GM21390 (cell line): Measurements from ENCODE around the gene KIRREL3.

ENCODE experiments used
- ATAC-seq: cut with Tn5 transposase; IDR thresholded peaks from one replicate; pipeline ENCODE4 v1.9.1; 2021; ENCODE audit not compliant: unreplicated experiment

Gene KIRREL3

DNA sequence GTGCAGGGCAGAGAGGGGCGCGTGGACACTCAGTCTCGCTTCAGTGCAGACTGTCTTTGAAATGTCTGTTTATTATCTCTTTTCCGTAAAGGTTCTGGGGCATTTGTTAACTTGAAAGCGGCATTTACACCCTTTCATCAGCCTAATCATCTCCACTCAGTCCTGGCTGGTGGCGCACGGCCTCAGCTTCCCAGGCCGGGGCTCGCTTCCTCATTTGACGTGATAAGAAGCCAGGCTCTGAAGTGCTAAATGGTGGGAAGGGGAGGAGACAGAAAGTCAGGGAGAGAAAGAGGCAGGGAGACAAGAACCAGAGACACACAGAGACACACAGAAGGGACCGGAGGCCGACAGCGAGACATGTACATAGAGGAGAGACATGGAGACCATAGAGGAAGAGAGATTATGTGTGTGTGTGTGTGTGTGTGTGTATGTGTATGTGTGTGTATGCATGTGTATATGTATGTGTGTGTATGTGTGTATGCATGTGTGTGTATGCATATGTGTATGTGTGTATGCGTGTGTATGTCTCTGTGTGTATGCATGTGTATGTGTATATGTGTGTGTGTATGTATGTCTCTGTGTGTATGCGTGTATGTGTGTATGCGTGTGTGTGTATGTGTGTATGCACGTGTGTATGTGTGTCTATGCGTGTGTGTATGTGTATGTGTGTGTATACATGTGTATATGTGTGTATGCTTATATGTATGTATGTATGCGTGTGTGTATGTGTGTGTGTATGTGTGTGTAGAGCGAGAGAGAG lies 543.6 kb downstream of the KIRREL3 start:
- no peak for ATAC-seq

DNA sequence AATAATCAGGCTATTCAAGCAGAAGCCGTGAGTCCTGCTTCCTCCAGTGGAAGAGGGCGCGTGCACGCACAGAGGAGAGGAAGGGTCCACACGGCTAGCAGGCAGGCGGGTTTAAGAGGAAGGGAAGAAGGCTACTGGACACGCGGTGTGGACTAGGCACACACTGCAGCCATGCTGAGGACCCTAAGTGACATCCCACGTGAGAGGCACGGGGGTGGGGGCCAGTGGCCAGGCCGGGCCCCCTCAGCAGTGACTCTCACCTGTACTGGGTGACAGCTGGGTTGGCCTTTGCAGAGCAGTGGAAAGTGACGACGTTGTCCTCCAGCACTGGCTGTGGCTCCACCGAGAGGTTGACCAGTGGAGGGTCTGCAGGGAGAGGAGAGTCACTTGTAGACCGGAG lies 544.5 kb downstream of the KIRREL3 start:
- ATAC-seq, result no peak

DNA sequence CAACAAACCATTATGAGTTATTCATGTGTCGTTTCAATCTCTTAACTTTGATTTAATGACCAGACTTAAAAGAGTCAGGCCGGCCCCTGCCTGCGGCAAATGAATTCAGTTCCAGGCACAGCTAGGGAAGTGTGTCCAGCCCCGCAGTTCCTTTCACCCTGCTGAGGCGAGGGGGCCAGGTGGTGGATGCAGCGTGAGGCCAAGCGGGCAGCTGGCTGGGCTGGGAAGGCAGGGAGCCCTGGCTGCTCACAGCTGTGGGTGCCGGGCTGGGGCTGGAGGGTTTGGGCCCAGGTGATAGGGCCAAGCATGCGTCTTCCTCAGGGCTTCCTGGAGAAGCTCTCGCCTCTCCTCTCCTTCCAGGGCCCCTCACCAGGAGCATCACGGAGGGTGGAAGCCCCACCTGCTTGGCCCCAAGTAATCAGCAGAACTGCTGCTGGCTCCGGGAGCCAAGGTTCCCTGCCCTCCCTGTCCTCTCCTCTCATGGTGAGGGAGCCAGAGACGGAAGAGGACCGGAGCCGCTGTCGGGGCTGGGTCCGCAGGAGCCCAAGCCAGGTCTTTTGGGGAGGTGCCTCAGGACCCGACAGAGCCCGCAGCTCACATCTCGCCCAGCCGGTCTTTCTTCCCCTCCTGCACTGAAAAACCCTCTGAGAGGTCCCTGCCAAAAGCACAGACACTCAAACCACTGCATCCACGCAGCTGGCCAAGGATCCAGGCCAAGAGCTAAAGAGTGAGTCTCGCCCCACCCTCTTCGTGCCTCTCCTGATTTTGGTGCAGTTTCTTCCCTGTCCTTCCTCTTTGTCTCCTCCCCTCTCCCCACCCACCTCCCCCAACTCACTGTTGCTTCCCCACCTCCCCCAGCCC lies 548.1 kb downstream of the KIRREL3 start:
- no peak for ATAC-seq

DNA sequence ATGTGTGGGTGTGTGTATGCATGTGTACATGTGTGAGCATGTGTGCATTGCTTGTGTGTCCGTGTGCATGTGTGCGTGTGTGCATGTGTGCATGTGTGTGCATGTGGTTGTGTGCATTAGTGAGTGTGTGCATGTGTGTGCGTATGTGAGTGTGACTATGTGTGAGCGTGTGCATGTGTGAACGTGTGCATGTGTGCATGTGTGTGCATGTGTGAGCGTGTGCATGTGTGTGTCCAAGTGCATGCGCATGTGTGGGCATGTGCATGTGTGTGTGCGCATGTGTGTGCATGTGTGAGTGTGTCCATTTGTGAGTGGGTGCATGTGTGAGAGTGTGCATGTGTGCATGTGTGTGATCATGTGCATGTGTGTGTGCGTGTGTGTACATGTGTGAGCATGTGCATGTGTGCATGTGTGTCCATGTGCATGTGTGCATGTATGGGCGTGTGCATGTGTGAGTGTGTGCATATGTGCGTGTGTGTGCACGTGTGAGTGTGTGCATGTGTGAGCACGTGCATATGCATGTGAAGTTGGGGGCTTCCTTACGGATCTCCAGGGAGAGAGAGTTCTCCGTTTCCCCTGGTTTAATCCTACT lies 549.3 kb downstream of the KIRREL3 start:
- no peak for ATAC-seq

DNA sequence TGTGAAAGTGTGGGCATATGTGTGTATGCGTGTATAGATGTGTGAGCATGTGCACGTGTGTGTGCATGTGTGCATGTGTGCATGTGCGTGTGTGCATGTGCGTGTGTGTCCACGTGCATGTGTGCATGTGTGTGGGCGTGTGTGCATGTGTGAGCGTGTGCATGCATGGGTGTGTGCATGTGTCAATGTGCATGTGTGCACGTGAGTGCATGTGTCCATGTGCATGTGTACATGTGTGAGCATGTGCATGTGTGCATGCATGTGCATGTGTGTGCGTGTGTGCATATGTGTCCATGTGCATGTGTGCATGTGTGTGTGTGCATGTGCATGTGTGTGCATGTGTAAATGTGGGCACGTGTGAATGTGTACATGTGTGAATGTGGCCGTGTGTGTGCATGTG lies 549.8 kb downstream of the KIRREL3 start:
- ATAC-seq, result no peak

DNA sequence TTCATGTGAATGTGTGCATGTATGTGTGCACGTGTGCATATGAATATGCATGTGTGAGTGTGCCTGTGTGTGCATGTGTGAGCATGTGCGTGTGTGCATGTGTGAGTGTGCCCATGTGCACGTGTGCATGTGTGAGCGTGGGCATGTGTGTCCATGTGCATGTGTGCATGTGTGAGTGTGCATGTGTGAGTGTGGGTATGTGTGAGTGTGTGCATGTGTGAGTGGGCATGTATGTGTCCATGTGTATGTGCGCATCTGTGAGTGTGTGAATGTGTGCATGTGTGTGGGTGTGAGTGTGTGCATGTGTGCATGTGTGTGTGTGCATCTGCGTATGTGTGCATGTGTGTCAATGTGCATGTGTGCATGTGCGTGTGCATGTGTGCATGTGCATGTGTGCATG lies 550.4 kb downstream of the KIRREL3 start:
- ATAC-seq, result no peak

DNA sequence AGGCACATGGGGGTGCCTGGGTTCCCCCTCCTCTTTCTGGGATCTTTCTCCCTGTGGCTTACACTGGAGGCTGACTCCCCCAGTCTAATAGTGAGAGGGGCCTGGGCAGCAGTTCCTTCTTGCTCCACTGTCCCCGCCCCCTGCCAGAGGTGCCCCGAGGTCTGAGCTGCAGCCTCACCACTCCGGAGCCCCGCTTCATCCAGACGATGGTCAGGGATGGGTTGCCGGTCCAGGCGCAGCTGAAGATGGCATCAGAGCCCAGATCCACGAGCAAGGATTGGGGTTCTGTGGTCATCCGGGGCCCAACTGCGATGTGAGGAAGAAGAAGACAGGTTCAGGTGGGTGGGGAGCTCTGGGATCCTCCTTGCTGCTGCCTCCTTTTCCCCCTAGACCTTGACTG lies 554.0 kb downstream of the KIRREL3 start:
- ATAC-seq, result no peak

DNA sequence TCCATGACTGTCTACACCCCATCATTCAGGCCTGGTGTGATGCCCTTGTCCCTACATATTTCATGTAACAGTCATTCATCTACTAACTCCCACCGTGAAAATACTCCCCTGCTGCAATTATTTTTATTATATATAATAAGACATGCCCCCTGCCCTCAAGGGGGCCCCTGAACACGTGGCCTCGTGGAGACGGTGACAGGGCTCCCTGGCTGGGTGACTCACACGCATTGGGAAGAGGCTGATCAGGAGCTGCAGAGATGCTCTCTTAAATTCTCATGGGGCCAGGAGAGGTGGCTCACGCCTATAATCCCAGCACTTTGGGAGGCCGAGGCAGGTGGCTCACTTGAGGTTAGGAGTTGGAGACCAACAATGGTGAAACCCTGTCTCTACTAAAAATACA lies 556.5 kb downstream of the KIRREL3 start:
- ATAC-seq, result no peak

DNA sequence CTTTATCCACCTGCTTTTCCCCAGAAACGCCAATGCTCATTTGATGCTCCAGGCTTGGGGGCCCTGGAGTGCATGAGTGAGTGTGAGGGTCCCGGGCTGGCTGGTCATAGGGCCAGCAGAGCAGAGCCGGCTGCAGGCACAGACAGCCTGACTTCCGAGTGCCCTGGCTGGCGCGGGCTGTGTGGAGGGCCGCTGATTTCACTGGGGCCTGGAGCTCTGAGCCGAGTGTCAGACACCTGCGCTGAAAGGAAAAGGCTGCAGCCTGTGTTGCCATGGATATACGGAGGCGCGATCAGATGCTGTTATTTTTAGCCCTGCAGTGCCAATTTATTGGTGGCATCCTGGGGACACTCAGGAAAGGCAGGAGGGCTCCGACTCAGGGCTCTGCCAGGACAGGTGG lies 557.5 kb downstream of the KIRREL3 start:
- ATAC-seq, result no peak

DNA sequence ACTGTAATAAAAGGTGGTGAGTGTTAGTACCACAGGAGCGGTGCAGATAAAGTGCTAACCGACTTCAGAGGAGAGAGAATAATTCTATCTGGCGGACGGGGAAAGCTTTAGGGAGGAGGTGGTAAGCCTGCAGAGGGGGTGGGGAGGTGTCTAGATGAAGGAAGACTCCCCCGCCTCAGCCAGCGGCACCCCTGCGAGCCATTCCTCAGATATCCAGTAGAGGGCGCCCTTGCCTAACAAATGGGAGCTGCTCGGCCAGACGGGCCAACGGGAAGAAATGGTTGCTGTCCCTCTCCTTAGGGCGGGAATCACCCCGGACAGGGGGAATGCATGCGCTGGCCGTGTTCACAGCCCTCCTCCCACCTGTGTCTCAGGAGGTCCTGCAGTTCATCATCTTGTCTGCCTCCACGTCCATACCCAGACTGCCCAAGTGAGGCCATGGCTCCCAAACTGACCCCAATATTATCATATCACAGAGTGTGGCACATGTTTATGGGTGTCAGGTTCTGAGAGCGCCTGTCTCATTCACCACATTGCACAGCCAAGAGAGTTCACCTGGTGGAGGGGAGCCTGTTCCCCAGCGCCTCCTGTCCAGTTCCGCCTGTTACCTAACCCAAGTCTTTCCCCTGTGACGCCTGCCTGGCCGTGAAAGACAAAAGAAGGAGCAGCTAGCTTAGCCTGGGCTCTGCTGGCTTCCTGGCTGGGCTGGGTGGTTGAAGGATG lies 559.6 kb downstream of the KIRREL3 start:
- ATAC-seq, result peak; percentile 78

DNA sequence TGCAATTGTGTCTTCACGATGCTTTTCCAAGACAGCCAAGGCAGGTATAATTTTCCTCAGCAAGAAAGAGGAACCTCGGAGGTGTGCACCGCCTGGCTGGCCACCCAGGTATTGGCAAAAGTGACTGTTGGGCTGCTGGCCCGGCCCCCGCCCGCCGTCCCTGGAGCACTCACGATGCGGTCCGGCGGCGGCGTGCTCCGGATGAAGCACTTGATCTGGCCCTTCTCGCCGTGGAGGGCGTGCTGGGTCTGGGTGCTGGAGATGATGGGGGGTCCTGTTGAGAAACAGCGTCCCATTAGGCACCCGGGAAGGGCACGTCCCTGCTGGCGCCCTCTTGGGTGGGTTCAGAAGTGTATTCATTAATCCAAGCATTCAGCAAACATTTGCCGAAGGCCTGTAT lies 560.3 kb downstream of the KIRREL3 start:
- ATAC-seq, result no peak

DNA sequence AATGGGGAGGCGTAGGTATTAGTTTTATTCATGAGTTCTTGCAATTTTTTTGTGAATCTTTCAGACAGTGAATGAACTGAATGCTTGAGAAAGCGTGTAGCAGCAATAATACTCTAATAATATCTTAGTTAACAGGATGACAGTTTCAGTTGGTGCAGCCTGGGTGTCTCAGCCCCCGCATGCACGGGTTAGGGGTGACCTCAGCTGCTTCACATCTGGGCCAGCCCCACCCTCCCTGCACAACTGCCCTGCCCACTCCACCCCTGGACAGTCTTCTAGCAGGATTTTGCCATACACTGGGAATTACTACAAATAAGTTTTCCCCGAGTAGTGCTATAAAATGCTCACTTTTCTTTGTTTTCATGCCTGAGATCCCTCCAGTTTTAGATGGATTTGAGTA lies 561.9 kb downstream of the KIRREL3 start:
- ATAC-seq, result no peak

DNA sequence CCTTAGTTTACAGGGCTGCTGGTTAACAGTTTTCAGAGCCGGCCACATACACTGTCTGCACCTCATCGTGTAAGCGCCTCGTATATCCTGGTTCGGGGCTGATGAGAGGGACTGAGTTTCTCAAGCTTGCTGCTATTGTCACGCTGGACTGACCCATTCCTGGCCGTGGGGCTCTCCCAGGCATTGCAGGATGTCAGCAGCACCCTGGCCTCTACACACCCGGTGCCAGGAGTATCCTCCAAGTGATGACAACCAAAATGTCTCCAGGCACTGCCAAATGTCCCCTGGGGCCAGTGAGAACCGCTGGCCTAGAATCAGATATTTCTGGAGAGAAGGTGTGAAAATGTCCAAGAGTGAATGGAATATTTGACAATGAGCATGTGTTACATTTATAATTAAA lies 562.3 kb downstream of the KIRREL3 start:
- no peak for ATAC-seq

DNA sequence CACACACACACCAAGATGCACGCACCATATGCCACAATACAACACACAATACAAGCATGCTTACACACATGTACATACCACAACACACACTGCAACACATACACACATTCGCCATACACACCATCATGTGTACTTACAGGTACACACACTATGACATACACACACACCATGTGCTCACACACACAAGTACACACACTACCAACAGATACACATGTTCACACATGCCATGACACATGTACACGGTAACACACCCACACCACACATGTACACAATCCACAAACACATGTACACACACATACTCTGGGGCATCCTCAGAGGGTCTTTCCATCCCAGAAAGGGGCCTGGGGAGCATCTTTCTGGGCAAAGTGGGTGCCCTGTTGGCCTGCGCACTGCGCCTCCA lies 562.8 kb downstream of the KIRREL3 start:
- ATAC-seq, result no peak

DNA sequence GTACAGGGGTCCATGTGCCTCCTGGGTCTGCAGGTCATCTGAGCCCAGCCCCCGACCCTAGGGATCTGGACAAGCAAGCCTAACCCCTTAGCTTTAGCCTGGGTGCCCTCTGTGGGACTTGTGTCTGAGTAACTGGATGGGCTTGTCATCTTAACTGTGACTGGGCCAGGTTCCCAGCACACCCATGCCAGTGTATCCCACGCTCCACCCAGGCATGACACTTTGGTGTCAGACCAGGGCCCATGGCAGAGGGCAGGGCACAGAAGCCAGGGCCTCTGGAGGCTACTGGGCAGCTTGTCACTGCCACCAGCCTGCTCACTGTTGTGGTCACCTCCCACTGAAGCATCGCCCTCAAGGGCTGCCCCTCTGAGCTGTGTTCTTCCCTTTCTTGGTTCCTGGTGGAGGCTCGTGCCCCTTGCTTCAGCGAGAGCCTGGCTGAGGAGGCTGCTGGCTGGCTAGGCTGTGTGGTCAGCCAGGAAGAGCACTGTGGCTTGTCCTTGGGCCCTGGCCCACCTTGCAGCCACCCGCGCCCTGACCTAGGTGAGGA lies 564.3 kb downstream of the KIRREL3 start:
- no peak for ATAC-seq

DNA sequence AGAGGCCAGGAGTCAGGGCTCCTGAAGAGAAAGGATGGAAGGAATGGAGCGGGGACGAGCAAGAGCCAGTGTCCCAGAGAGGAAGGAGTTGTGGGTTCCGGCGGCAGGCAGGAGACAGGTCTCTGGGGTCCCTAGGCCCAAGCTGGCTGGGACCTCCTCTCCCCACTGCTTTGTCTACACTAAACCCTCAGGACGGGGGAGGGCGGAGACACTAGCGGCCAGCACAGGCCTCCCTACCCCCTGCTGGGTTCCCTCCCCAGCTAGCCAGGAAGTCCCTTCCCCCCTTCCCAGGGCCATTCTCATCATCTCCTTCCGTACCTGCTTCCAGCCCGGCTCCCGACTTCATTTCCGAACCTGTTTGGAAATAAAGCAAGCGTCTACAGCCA lies 565.6 kb downstream of the KIRREL3 start:
- ATAC-seq, result no peak

DNA sequence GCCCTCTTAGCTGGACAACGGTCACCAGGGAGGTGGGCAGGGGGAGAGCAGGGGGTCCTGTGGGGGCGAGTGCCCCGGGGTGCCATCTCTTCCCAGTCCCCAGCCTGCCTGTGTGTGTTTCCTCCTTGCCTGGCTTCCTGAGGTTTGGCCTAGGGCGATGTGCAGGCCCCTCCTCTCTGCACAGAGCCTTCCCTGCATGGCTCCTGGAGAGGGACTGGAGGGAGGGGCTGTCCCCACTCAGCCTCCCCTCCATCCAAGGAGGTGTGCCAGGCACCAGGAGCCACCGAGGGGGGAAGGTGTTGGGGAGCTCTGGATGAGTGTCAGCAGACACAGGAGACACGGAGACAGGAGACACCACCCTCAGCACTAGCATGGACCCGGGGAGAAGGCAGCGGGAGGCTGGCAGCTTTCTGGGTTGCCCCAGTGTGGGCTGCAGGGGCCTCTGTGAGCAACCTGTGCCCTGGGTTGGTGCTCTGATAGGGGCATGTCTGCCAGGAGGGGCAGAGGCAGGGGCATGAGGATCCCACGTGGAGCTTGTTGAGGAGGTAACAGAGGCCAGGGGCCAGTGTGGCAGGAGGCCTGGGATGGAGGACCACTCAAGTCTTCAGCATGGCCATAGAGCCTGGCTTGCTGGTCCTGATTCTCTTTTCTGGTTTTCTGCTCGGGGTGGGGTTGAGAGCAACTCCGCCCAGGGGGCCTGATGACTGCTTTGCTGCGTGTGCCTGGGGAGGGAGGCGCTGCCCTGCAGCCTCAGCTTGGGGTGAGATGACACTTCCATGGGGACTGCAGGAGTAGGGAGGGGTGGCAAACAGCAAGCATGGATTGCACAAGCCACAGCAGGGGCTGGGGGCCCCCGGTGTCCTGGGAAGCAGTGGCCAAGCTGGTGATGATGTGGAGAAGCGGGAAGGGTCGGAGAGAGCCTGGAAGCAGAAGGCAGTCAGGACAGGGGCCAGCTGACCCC lies 566.3 kb downstream of the KIRREL3 start:
- no peak for ATAC-seq

DNA sequence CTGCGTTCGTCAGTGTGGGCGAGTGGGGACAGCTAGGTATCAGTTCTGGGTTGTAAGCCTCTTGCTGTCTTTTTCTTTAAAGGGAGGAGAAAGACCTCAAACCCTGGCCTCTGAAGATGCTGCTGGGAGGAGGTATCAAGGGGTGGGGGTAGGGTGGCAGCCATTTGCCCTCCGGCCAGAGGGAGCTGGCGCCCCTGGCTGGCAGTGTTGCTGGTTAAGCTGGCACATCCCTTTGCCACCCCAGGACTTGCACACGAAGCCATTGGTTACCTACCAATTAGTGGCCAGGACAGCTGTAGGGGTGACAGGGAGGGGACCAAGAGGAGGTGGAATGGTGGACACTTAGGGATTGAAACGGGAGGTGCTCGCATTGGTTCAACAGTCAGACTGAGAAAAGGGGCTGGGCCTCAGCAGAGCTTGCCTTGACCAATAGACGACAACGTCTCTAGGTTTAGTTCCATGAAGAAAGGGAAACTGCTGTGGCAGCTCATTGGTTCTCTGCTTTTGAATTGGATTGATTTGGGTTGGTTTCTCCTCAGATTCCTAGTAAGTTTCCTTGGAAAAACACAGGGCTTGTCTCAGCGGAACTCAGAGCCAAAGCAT lies 567.2 kb downstream of the KIRREL3 start:
- ATAC-seq, result no peak

DNA sequence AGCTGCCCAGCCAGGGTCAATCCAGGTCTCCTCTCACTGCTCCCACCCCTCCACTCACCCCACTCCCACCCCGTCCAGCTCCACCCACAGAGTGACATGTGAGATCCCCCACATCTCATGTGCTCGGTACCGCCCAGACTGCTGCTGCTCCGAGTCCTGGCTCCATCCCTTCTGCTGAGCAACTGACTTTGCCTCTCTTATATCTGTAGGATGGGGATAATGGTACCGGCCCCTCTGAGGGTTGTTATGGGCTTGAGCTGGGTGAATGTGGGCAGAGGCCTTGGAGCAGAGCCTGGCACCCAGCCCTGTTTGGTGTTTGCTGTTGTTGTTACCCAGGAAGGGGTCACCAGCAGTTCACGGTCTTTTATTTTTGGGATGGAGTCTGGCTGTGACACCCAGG lies 568.0 kb downstream of the KIRREL3 start:
- ATAC-seq, result no peak

DNA sequence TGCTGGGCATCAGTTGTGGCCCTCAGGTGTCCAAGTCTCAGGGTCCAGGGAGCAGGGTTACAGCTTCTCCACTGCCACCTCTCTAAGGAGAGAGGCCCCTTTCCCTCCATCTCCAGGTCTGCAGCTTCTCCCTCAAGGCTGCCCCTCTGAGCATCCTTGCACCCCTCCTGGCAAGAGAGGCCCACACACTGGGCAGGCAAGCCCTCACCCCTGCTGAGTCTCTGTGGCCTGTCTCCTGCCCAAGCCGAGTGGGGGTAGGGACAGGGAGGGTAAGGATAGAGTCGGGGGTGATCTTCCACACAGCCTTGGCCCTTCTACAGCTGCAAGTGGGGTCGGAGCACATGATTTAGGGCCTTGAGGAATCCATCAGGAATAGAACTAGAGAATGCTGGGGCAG lies 568.5 kb downstream of the KIRREL3 start:
- ATAC-seq, result no peak
